NK-92 (cell line): ENCODE results near the gene EEF1G.
"Not testable (repeated sequence)": the region's sequence is repeated elsewhere in the genome, so short reads cannot be mapped to it uniquely, and the experiment has no call there.

Source experiments
- DNase-seq: peaks from one replicate; lab custom pipeline; 2025; ENCODE audit not compliant: unreplicated experiment; lab: John Stamatoyannopoulos, UW

The EEF1G gene

GRCh38 chr11:62578541-62578940 is 4.8 kb upstream of the EEF1G start:
- DNase-seq = no peak

- no peak for DNase-seq
Measured at GRCh38 chr11:62577046-62577714, 3.5 kb upstream of the EEF1G start.

- DNase-seq = no peak
Measured at GRCh38 chr11:62575837-62576236, 2.1 kb upstream of the EEF1G start.

GRCh38 chr11:62575156-62575555 is 1.5 kb upstream of the EEF1G start:
- no peak for DNase-seq

GRCh38 chr11:62574363-62575071 is 826 bp upstream of the EEF1G start:
- DNase-seq = no peak

- DNase-seq = no peak
Measured at GRCh38 chr11:62573006-62573591, 592 bp downstream of the EEF1G start.

GRCh38 chr11:62572431-62572830 is 1.3 kb downstream of the EEF1G start:
- no peak for DNase-seq

- DNase-seq = not testable (repeated sequence)
Measured at GRCh38 chr11:62571493-62571892, 2.2 kb downstream of the EEF1G start.

GRCh38 chr11:62570903-62571302 is 2.8 kb downstream of the EEF1G start:
- DNase-seq = not testable (repeated sequence)

GRCh38 chr11:62569611-62570010 is 4.1 kb downstream of the EEF1G start:
- no peak for DNase-seq

GRCh38 chr11:62567018-62567633 is 6.6 kb downstream of the EEF1G start:
- DNase-seq = no peak

GRCh38 chr11:62566247-62566646 is 7.4 kb downstream of the EEF1G start:
- no peak for DNase-seq

- no peak for DNase-seq
Measured at GRCh38 chr11:62565100-62565802, 8.4 kb downstream of the EEF1G start.

- not testable (repeated sequence) for DNase-seq
Measured at GRCh38 chr11:62561677-62562230, 11.9 kb downstream of the EEF1G start.

GRCh38 chr11:62560566-62561103 is 13.1 kb downstream of the EEF1G start:
- DNase-seq = no peak

GRCh38 chr11:62559626-62560025 is 14.1 kb downstream of the EEF1G start:
- not testable (repeated sequence) for DNase-seq

- DNase-seq = no peak
Measured at GRCh38 chr11:62559204-62559603, 14.5 kb downstream of the EEF1G start.

GRCh38 chr11:62558669-62559068 is 15.0 kb downstream of the EEF1G start:
- DNase-seq = no peak

- no peak for DNase-seq
Measured at GRCh38 chr11:62556875-62557631, 16.6 kb downstream of the EEF1G start.
